Breast epithelium (tissue), 4 donors: ENCODE results near the gene ENC1. TPM values are rescaled to one million over a fixed set of nuclear protein-coding genes. Genes with fewer than 3 reads are reported as not detected.

Experiments used
- DNase-seq, 2 donors: peaks; one replicate each; pipeline ENCODE4 v3.0.0-alpha.2; 2019; ENCODE audit warnings: low spot score in 2 of 2
- H3K27ac ChIP-seq, 2 donors: fragments of 200-600 bp; sonication (generic) in 1 of 2; one replicate each; pipeline ENCODE4 v1.5.1; 2016 to 2019; ENCODE audit warnings: mild to moderate bottlenecking in 1 of 2
- H3K27me3 ChIP-seq, 2 donors: fragments of 200-600 bp; sonication (generic) in 1 of 2; one replicate each; pipeline versions ENCODE4 v1.5.1 to v1.6.0; 2017 to 2019; ENCODE audit warnings: control low read depth in 1 of 2, mild to moderate bottlenecking in 1 of 2
- H3K36me3 ChIP-seq: fragments of 200-600 bp; one replicate; pipeline ENCODE4 v1.5.1; 2019
- H3K4me1 ChIP-seq, 2 donors: fragments of 200-600 bp; sonication (generic); one replicate each; pipeline ENCODE4 v1.5.1; 2016 to 2019; ENCODE audit warnings: control low read depth in 1 of 2
- H3K4me3 ChIP-seq, 3 donors: fragments of 200-600 bp; sonication (generic); 1 replicate in 2 of 3; 2 replicates in 1 of 3; pipeline ENCODE4 v1.5.1; 2016 to 2019; ENCODE audit warnings: mild to moderate bottlenecking in 3 of 3, moderate library complexity in 2 of 3
- H3K9me3 ChIP-seq, 2 donors: fragments of 200-600 bp; sonication (generic) in 1 of 2; one replicate each; pipeline ENCODE4 v1.5.1; 2016 to 2019; ENCODE audit warnings: control low read depth in 1 of 2
- POLR2A ChIP-seq: fragments of 450-650 bp; IDR thresholded peaks from one replicate; pipeline ENCODE4 v1.6.1; 2016; ENCODE audit warnings: antibody characterized with exemption, mild to moderate bottlenecking, moderate library complexity
- POLR2AphosphoS5 ChIP-seq, 3 donors: sonication (generic); formaldehyde crosslinking; IDR thresholded peaks; one replicate each; pipeline ENCODE4 v1.6.1; 2017; ENCODE audit warnings: antibody characterized with exemption in 3 of 3
- intact Hi-C: fragments of 100-400 bp; cut with DNase I; formaldehyde crosslinking; loops from one replicate; pipeline ENCODE4 v1.15.1; 2023; ENCODE audit warnings: low total_unique reads
- total RNA-seq, 3 donors: library from RNA; depleted of rRNA; stranded (reverse); fragments of >200 nt; gene quantifications; one replicate each; pipeline ENCODE4 v1.1.0, GENCODE V29; 2016
- TF ChIP-seq, protein P1 (sequence below), 3 donors: fragments of 450-650 bp; IDR thresholded peaks; one replicate each; pipeline ENCODE4 v1.5.1; 2016 to 2017; ENCODE audit warnings: antibody characterized with exemption in 3 of 3, mild to moderate bottlenecking in 3 of 3, moderate library complexity in 3 of 3

ENC1 gene
- total RNA-seq, 3 donors from 2014 or later, result 8.3 to 16.7 (median 13.8) TPM

DNA sequence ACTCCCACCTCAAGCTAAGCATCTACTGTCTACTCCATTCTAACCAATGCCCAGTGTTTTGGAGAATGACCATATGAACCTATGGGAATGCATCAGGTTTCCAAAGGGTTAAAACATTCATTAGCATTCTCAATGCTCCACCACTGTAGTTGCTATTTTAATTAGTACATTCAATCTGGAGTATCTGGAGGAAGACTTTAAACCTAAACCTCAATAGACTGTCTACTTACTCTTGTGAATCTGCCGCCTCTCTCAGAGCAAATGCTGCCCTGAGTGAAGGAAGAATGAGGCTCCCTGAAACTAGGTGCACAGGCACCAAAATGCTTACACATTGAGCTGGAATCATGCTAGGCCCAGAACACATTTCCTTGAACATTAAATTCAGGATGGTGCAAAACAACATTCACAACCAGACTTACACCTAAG, 2.0 kb downstream of the ENC1 start:
- intact Hi-C loops, result no loop called here
- Histone ChIP-seq H3K9me3 (no peaks in the 10 kb centered on the region), H3K4me1 (peaks cover 0 to 24% of the 10 kb centered on the region in 2 donors), H3K27ac (peak overlapping the region; percentile 85 to 87), H3K4me3 (peak overlapping the region; percentile 64 to 76 (median 74)), H3K27me3 (no peaks in the 10 kb centered on the region), H3K36me3 (no peaks in the 10 kb centered on the region)
- no peak for DNase-seq
- TF ChIP-seq POLR2AphosphoS5 (IDR thresholded peaks at IDR 0.05), result no peak
- TF ChIP-seq, protein P1, sequence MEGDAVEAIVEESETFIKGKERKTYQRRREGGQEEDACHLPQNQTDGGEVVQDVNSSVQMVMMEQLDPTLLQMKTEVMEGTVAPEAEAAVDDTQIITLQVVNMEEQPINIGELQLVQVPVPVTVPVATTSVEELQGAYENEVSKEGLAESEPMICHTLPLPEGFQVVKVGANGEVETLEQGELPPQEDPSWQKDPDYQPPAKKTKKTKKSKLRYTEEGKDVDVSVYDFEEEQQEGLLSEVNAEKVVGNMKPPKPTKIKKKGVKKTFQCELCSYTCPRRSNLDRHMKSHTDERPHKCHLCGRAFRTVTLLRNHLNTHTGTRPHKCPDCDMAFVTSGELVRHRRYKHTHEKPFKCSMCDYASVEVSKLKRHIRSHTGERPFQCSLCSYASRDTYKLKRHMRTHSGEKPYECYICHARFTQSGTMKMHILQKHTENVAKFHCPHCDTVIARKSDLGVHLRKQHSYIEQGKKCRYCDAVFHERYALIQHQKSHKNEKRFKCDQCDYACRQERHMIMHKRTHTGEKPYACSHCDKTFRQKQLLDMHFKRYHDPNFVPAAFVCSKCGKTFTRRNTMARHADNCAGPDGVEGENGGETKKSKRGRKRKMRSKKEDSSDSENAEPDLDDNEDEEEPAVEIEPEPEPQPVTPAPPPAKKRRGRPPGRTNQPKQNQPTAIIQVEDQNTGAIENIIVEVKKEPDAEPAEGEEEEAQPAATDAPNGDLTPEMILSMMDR (IDR thresholded peaks at IDR 0.05), result no peak
- no peak for TF ChIP-seq POLR2A

DNA sequence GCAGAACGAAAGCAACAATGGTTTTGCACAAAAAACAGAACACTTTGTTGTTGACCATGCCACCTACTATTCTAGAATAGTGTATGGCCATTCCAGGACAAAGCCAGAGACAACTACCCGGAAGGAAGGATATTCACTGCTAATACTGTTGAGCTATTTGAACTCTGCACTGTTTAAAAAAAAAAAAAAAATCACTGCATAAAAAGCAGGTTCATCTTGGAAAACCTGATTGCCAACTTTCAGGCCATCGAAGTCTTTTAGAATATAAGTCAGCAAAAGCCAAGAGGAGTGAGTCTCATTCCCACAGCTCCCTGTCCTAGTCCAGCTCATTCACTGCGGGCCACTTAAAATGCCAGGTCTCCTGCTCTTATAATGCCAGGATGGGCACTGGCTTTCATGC, 4.0 kb downstream of the ENC1 start:
- Histone ChIP-seq H3K27ac (peak overlapping the region; percentile 17 to 46), H3K9me3 (no peaks in the 10 kb centered on the region), H3K27me3 (no peaks in the 10 kb centered on the region), H3K36me3 (no peaks in the 10 kb centered on the region), H3K4me1 (peaks cover 0 to 24% of the 10 kb centered on the region in 2 donors), H3K4me3 (no peak overlapping the region)
- no peak for DNase-seq
- TF ChIP-seq, protein P1 (IDR thresholded peaks at IDR 0.05), result no peak
- TF ChIP-seq POLR2A (no peak), POLR2AphosphoS5 (IDR thresholded peaks at IDR 0.05) (no peak)
- intact Hi-C loops, result no loop called here

DNA sequence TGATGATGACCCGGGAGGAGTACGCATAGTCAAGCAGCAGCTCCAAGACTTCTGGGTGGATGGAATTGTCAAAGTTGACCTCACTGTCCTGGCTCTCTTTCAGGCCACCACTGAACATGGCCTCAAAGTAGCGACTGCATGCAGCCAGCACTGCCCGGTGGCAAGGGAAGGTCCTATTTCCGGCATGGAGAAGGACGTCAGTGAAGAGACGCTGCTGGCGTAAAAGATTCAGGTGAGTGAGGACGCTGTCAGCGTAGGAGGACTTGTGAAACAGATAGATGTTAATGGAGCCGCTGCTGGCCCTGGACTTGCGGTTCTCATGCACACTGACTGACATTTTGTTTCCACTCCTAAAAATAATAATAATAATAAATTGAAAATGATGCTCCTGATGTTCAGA, 4.4 kb downstream of the ENC1 start:
- no peak for TF ChIP-seq POLR2A
- no peak for TF ChIP-seq POLR2AphosphoS5 (IDR thresholded peaks at IDR 0.05)
- TF ChIP-seq, protein P1 (IDR thresholded peaks at IDR 0.05), result no peak
- peak overlapping the region in 1 of 3 donors; percentile 17 for H3K4me3 ChIP-seq
- no peaks in the 10 kb centered on the region for H3K9me3 ChIP-seq
- peaks cover 0 to 24% of the 10 kb centered on the region in 2 donors for H3K4me1 ChIP-seq
- no peaks in the 10 kb centered on the region for H3K36me3 ChIP-seq
- no peaks in the 10 kb centered on the region for H3K27me3 ChIP-seq
- H3K27ac ChIP-seq, result peak overlapping the region; percentile 17 to 22
- intact Hi-C loops, result no loop called here
- DNase-seq, result no peak

DNA sequence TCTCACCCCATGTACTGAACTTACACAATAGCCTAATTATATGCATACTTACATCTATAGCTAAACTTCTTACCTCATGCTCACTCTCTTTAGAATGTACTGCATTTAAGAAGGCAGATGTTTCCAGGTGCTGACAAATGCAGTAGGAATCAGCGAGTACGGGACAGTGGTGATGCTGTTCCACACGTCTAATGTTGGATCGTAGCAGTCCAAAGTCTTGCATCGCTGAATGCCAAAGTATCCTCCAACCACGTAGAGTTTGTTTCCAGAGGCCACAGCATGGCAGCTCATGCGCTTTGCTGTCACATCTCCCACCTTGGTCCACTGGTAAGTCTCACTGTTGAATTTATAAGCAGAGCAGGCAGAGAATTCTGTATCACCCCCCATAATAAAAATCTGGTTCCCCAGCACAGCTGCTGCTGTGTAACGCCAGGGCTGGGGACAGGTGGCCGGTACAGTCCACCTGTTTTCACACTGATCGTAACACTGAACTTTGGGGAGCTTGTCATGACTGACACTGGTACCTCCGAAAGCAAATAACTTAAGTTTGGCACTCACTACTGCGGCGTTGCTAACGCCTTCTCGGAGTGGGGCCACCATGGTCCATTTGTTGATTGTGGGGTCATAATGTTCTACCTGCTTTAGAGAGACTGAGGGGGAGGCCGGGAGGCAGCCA, 5.8 kb downstream of the ENC1 start:
- TF ChIP-seq, protein P1 (IDR thresholded peaks at IDR 0.05), result no peak
- no peak for TF ChIP-seq POLR2AphosphoS5 (IDR thresholded peaks at IDR 0.05)
- Histone ChIP-seq H3K4me1 (peaks cover 0 to 24% of the 10 kb centered on the region in 2 donors), H3K27ac (peak overlapping the region in 1 of 2 donors; percentile 22), H3K36me3 (no peaks in the 10 kb centered on the region), H3K9me3 (no peaks in the 10 kb centered on the region), H3K4me3 (no peak overlapping the region), H3K27me3 (no peaks in the 10 kb centered on the region)
- intact Hi-C loops, result no loop called here
- no peak for DNase-seq

DNA sequence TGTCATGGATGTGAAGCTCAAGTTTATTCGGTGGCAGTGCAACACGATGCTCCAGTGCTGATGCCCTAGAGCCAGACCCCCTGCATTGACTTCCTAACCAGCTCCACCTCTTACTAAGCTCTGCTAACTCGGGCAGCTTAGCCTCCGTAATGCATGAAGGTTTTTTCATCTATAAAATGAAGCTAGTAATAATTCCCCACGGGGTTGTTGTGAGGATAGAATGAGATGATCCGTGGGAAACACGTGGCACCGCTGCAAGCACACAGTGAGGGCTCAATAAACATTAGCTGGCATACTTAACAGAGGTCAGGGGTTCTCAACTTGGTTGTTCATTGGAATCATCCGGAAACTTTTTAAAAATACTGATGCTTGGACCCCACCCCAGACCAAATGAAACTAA, 6.8 kb downstream of the ENC1 start:
- H3K27ac ChIP-seq, result no peak overlapping the region
- no peak for DNase-seq
- H3K4me3 ChIP-seq, result no peak overlapping the region
- no peaks in the 10 kb centered on the region for H3K27me3 ChIP-seq
- peaks cover 0 to 20% of the 10 kb centered on the region in 2 donors for H3K4me1 ChIP-seq
- TF ChIP-seq, protein P1 (IDR thresholded peaks at IDR 0.05), result no peak
- TF ChIP-seq POLR2A, result no peak
- TF ChIP-seq POLR2AphosphoS5 (IDR thresholded peaks at IDR 0.05), result no peak
- no peaks in the 10 kb centered on the region for H3K9me3 ChIP-seq
- intact Hi-C loops, result no loop called here
- no peaks in the 10 kb centered on the region for H3K36me3 ChIP-seq
